ENCODE measurements around the gene MET. TPM values are rescaled to one million over a fixed set of nuclear protein-coding genes. Genes with fewer than 3 reads are reported as not detected.

Gene MET
- total and polyA plus RNA-seq, 2 of the 8 experiments (the other 6 are each of a cell fraction or from before 2014, with no cell fraction given), result 3.5 to 12.9 TPM

GRCh38 chr7:116810267-116811116, 138.5 kb downstream of the MET start (continued):
- TF ChIP-seq CEBPB (IDR thresholded peaks at IDR 0.05; ENCODE audit: low read depth, low read length), result no peak
- no peak for TF ChIP-seq RFX5 (IDR thresholded peaks at IDR 0.05; ENCODE audit: borderline replicate concordance, low read depth, low read length)
- TF ChIP-seq GABPA (IDR thresholded peaks at IDR 0.05; ENCODE audit: borderline replicate concordance, insufficient read depth, low read length), result no peak
- no peak for TF ChIP-seq RBBP5 (IDR thresholded peaks at IDR 0.05; ENCODE audit: borderline replicate concordance, low read depth, low read length)
- no peak for TF ChIP-seq E2F6 (IDR thresholded peaks at IDR 0.05)
- TF ChIP-seq BACH1 (IDR thresholded peaks at IDR 0.05; ENCODE audit: low read length), result no peak
- TF ChIP-seq TCF12 (IDR thresholded peaks at IDR 0.05; ENCODE audit: low read depth, low read length), result no peak
- no peak for TF ChIP-seq KDM4A (IDR thresholded peaks at IDR 0.05; ENCODE audit: low read depth, low read length, severe bottlenecking)
